HG03354 (cell line): ENCODE data around the gene HCN4.

ENCODE experiments used
- ATAC-seq: cut with Tn5 transposase; IDR thresholded peaks from one replicate; pipeline ENCODE4 v1.9.1; 2021; ENCODE audit warnings: mild to moderate bottlenecking; ENCODE audit not compliant: unreplicated experiment, poor library complexity, severe bottlenecking

Gene HCN4

DNA sequence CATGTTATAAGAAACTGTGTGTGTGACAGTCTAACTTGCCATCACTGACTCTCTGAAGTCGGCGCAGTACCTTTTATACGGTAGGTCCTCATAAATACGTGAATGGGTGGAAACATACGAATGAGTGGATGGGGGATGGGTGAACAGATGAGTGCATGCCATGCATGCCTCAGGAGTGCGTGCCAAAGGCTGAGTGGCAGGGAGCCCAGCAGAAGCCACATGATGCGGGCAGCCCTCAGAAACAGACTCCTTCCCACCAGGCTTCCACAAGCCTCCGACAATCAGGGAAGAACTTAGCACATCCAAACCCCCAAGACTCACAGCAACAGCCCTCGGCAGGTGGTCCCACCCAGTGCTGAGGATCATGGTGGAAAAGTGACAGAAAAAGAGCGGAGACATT lies 16.7 kb downstream of the HCN4 start:
- no peak for ATAC-seq

- no peak for ATAC-seq
These were observed 19.6 kb downstream of the HCN4 start for GRCh38 chr15:73349191-73349590.

- no peak for ATAC-seq
These were observed 21.9 kb downstream of the HCN4 start for GRCh38 chr15:73346735-73347312.

- ATAC-seq: no peak
These were observed 23.1 kb downstream of the HCN4 start for GRCh38 chr15:73345658-73346057.

DNA sequence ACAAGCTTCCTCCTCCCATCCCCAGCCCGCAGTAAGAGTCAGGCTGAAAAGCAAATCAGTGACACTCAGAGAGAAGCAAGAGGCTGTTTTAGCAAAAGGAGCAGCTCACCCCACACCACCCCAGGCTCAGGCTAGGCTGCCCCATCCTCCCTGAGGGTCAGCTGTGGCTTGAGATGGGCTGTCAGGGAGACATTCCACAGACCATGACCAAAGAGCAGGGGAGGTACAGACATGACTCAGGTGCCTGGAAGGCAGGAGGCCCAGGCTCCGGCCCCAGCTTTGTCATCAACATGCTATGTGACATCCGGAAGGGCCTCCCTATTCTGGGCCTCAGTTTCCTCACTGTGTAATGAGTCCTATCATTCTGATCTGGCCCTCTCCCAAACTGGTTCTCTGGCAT lies 24.7 kb downstream of the HCN4 start:
- ATAC-seq: no peak

DNA sequence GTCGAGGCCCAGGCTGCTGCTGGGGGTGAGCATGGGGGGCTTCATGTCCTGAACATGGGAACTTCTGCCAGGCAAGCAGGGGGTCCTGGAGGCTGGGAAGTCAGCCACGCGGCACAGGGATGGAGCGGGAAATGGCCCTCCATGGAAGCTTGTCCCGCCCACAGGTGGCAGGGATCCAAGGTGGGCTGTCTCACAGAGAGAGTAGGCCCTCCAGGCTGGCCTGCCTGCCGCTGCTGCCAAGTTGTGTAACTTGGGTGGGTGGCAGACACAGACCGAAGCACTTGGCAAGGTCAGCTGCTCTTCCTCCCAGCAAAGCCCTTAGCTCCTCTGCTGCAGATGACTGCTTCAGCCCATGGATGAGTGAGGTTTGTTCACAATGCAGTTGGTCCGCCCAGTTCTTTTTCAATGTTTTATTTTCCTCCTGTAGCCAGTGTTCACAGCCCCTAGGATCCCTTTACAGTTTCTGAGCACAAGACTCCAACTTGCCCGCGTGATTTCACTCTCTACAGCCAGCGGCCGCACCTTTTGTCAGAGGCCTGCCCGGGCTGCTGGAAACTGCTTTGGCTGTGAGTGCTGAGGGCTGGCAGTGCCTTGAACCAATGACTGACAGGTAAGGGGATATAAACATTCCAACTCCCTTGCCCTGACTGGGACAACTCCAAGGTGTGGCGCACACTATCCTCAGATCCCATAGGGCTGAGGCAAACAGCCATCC lies 26.7 kb downstream of the HCN4 start:
- no peak for ATAC-seq

DNA sequence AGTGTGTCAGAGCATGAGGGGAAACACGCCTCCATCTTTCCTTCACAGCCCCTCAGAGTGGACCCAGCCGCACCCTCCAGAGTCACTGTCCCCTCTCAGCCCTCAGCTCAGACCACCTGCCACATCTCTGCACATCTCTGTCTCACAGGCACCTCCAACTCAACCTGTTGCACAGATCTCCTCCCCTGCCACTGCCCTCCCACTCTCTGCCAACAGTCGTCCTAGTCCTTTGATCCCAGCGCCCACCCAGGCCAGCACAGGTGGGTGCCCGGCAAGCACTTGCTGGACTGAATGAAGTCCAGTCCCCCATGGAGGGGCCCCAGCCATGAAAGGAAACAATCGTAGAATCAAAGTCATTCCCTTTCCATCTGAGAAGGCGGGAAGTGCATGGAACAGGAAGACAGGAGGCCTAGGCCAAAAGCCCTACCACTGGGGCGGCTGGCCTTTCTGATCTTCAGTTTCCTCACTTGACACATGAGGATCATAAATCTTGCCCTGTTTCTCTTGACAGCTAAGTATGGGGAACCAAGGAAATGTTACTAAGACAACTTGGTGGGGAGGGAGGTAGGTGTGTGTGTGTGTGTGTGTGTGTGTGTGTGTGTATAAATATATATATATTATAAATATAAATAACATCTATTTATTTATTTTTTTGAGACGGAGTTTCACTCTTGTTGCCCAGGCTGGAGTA lies 28.1 kb downstream of the HCN4 start:
- no peak for ATAC-seq

DNA sequence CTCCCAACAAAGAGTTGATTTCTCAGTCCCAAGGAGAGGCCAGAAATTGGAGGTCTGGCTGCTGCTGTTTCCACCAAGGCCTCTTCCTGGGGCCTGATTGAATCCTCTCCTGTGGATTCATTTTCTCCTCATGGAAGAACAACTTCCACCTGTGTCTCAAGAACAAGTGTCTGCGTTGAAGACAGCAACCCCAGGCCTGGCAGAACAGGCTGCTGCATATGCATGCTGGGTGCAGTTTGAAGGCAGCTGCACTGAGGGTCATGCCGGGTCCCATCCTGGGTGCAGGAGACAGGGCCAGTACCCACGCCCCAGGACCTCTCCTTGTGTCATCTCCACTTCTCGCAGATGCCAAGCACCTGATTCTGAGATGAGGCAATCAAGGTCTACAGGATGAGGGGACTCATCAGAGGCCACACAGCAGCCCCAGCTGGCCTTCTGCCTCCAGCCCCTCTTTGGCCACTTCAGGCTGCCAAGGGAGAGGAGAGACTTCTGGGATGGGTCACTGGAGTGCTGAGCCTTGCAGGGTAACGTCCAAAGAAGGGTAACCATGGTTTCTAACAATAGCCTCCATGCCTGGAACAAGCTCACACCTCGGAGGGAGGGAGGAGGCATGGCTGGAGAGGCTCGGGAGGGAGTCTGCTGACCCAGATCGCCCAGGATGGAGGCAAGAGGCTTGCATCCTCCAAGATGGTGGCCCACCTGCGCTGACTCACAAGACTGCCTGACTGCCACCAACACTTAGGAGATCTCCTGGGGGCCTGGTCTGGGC lies 30.0 kb downstream of the HCN4 start:
- no peak for ATAC-seq

- no peak for ATAC-seq
These were observed 30.7 kb downstream of the HCN4 start for GRCh38 chr15:73338058-73338457.

DNA sequence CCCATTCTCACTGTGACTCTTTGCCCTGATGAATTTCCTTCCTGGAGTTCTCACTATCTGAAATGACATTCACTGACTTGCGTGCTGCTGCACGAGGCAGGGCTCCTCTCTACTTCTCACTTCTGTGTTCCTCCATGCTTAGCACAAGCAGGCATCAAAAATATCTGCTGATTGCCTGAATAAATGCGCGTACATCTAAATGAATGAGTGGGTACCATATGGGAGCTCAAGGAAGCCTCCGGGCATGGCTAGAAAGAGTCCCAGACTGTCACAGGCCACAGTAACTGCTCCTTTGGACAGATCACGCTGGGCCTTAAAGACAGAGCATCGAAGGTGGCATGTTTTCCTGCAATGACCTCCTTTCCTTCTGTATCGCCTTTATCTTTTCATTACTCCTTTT lies 31.6 kb downstream of the HCN4 start:
- ATAC-seq: no peak

- no peak for ATAC-seq
These were observed 32.0 kb downstream of the HCN4 start for GRCh38 chr15:73336756-73337155.

GRCh38 chr15:73335471-73335870 lies 33.3 kb downstream of the HCN4 start:
- no peak for ATAC-seq

DNA sequence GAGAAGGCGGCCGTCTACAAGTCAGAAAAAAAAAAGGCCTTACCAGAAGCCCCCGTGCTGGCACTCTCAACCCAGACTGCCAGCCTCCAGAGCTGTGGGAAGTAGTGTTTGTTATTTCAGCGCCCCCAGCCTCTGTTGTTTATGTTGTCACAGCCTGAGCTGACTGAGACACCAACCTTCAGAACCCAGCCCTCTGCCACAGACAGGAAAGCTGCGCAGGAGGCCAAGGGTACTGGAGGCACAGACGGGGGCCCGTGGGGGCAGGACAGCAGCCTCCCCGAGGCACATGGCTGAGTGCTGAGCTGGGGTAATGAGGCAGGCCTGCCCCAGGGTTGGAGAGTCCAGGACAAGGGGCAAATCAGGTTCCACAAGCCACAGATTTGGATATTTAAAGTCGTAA lies 33.7 kb downstream of the HCN4 start:
- no peak for ATAC-seq

GRCh38 chr15:73334086-73334485 lies 34.7 kb downstream of the HCN4 start:
- ATAC-seq: no peak

- ATAC-seq: no peak
These were observed 35.8 kb downstream of the HCN4 start for GRCh38 chr15:73333001-73333400.

DNA sequence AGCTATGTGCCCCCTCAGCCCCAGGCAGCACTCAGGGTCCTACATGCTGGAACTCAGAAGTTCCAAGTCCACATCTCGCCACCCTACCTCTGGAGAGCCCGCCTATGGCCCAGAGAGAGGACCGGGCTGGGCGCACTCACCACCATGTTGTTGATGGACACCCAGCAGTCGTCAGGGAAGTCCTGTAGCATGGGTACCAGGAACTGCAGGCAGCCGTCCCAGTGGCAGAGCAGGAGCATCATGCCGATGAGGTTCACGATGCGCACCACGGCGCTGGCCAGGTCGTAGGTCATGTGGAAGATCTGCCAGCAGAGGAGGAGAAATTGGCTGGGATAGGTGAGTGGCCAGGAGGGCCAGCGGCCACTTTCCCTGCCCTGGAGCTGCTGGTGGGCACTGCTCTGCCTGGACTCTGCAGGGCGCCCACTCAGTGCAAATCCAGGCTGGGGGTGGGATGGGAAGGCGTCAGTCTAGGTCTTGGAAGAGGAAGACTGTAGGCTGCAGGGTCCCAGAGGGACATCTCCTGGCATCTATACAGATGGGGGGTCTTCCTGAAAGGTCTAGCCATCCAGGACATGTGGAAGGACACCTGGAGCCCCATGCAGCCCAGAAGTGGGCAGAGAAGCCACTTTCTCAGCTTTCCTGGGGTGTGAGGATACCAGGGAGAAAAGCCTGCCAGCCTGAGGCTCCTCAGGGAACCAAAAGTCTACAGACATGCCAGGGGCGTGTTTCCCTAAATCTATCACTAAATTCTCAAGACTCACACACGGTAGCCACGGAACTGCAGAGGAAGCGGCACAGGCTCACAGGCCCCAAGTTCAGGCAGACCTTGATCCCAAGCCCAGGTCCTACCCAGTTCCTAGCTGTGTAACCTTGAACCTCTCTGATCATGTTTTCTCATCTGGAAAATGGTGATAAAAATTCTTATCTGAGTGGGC lies 36.5 kb downstream of the HCN4 start:
- ATAC-seq: no peak

DNA sequence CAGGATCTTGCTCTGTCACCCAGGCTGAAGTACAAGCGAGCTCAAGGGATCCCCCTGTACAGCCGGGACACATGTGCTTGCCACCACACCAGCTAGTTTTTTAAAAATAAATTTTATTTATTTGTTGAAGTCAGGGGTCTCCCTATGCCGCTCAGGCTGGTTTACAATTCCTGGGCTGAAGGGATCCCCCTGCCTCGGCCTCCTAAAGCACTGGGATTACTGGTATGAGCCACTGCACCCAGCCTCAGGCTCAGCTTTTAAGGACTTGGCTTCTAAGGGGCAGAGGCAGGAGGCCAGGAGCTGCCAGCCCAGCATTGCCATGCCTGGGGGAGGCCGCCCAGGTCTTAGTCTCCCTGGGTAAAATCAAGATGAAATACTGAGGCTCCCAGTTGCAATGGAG lies 37.3 kb downstream of the HCN4 start:
- no peak for ATAC-seq

DNA sequence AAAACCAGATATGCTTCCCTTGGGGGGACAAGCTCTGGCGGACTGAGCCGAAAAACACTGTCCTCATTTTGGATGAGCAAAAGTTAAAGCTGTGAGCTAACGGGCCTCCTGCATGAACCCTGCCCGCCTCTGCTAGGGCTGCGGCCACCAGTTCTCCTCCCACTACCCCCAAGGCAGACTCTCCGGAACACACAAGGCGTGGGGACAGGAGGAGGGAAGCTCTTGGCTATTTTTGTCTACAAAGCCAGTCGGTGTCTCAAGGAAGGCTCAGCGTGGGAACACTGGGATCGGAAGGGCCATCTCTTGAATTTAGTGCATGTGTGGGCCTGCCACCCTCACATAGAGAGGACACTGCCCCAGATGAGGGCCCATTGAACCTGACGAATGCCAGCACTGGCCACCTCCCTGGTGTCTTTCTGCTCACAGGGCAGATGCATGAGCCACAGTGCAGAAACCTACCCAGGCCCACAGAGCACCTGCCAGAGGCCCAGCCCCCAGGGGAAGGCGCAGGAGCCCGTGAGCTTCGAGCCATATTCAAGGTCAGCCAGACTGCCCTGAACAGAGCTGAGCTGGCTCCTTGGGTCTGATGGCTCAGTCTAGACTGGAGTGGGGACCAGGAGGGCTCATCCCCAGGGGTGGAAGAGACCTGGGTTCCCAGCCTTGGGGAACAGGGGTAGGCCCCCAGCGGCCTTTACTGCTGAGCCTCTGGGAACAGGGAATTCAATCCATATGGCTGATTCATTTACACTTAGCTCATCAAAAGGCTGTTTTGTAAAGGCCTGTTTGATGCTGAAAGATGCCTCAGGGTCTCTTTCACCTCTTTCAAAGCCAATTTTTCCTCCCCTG lies 38.3 kb downstream of the HCN4 start:
- ATAC-seq: no peak
